SK-N-SH (cell line): Measurements from ENCODE around the gene OR8B4. TPM values are rescaled to one million over a fixed set of nuclear protein-coding genes. Genes with fewer than 3 reads are reported as not detected.
"Not testable (repeated sequence)": the region's sequence is repeated elsewhere in the genome, so short reads cannot be mapped to it uniquely, and the experiment has no call there.

ENCODE experiments used
- CTCF ChIA-PET: fragments of 300-600, 350-600 bp; formaldehyde crosslinking; extraction: SDS; loops from one replicate; lab custom pipeline; 2021; lab: Yijun Ruan, JAX
- POLR2A ChIA-PET: fragments of 350-600 bp; sonication (Branson Sonifier 250); formaldehyde crosslinking; extraction: SDS; loops from one replicate; lab custom pipeline; 2020; ENCODE audit warnings: antibody characterized with exemption, inconsistent platforms; lab: Yijun Ruan, JAX
- DNase-seq: peaks from one replicate; pipeline ENCODE4 v3.0.0; 2012
- H2AFZ ChIP-seq: fragments of 200-600 bp; sonication (generic); 2 replicates; pipeline ENCODE4 v1.8.1; 2016; ENCODE audit warnings: antibody characterized with exemption, mild to moderate bottlenecking, low read depth
- H3F3A ChIP-seq: fragments of 200-600 bp; sonication (generic); replicated peaks from 2 replicates; pipeline ENCODE3; 2016; ENCODE audit warnings: antibody characterized with exemption, mild to moderate bottlenecking; ENCODE audit not compliant: insufficient read depth
- H3K27ac ChIP-seq, 2 experiments: fragments of 200-500 bp in 1 of 2; fragments of 200-600 bp in 1 of 2; sonication (Bioruptor generic) in 1 of 2; sonication (generic), shearing (Covaris generic) in 1 of 2; 2 replicates each; pipeline versions ENCODE4 v1.5.1 to v1.6.1; 2014 to 2016; ENCODE audit warnings: low read depth in 2 of 2, inconsistent platforms in 1 of 2, low read length in 1 of 2, mild to moderate bottlenecking in 1 of 2, mixed read lengths in 1 of 2
- H3K27me3 ChIP-seq: fragments of 200-600 bp; sonication (generic), shearing (Covaris generic); 2 replicates; pipeline ENCODE4 v1.6.1; 2016; ENCODE audit warnings: mixed run types; ENCODE audit not compliant: insufficient read depth
- H3K36me3 ChIP-seq, 2 experiments: fragments of 200-500 bp in 1 of 2; fragments of 200-600 bp in 1 of 2; sonication (Bioruptor generic) in 1 of 2; sonication (generic) in 1 of 2; replicated peaks in 1 of 2; 2 replicates each; pipeline versions ENCODE3 to v1.5.1; 2014 to 2016; ENCODE audit warnings: low read length in 1 of 2, mild to moderate bottlenecking in 1 of 2; ENCODE audit not compliant: insufficient read depth in 2 of 2, control insufficient read depth in 1 of 2
- H3K4me1 ChIP-seq, 2 experiments: fragments of 200-500 bp in 1 of 2; fragments of 200-600 bp in 1 of 2; sonication (Bioruptor generic) in 1 of 2; sonication (generic), shearing (Covaris generic) in 1 of 2; 2 replicates each; pipeline versions ENCODE4 v1.5.1 to v1.6.1; 2014 to 2016; ENCODE audit warnings: low read depth in 1 of 2, low read length in 1 of 2, mixed run types in 1 of 2; ENCODE audit not compliant: insufficient read depth in 2 of 2, control insufficient read depth in 1 of 2
- H3K4me2 ChIP-seq: fragments of 200-600 bp; sonication (generic), shearing (Covaris generic); 2 replicates; pipeline ENCODE4 v1.6.1; 2017; ENCODE audit warnings: mixed run types
- H3K4me3 ChIP-seq, 2 experiments: fragments of 200-500 bp in 1 of 2; fragments of 200-600 bp in 1 of 2; sonication (Bioruptor generic) in 1 of 2; sonication (generic), shearing (Covaris generic) in 1 of 2; 2 replicates each; pipeline versions ENCODE4 v1.5.1 to v1.8.1; 2014 to 2016; ENCODE audit warnings: low read depth in 2 of 2, inconsistent platforms in 1 of 2, low read length in 1 of 2, mild to moderate bottlenecking in 1 of 2, mixed read lengths in 1 of 2, moderate library complexity in 1 of 2
- H3K79me2 ChIP-seq: fragments of 200-600 bp; sonication (generic); 2 replicates; pipeline ENCODE4 v1.8.1; 2017; ENCODE audit warnings: mild to moderate bottlenecking; ENCODE audit not compliant: insufficient read depth
- H3K9ac ChIP-seq: fragments of 200-600 bp; sonication (generic); 2 replicates; pipeline ENCODE4 v1.6.1; 2017; ENCODE audit warnings: mixed run types
- H3K9me2 ChIP-seq: fragments of 200-600 bp; sonication (generic); 2 replicates; pipeline ENCODE4 v1.6.1; 2017; ENCODE audit warnings: mixed run types
- H3K9me3 ChIP-seq: fragments of 200-600 bp; sonication (generic); 2 replicates; pipeline ENCODE4 v1.6.1; 2017; ENCODE audit warnings: mixed run types, mild to moderate bottlenecking, moderate library complexity
- H4K20me1 ChIP-seq: fragments of 200-600 bp; sonication (generic); 2 replicates; pipeline ENCODE4 v1.6.1; 2017; ENCODE audit warnings: mild to moderate bottlenecking, mixed run types; ENCODE audit not compliant: insufficient read depth
- EP300 ChIP-seq, 2 experiments: IDR thresholded peaks; 2 replicates each; pipeline versions ENCODE4 v1.4.0 to v1.6.1; 2012; ENCODE audit warnings: borderline replicate concordance in 1 of 2, low read depth in 1 of 2, low read length in 1 of 2
- EZH2phosphoT487 ChIP-seq: fragments of 200-600 bp; sonication (generic); IDR thresholded peaks from 2 replicates; pipeline ENCODE4 v1.6.1; 2017; ENCODE audit warnings: low read depth, mixed run types, mild to moderate bottlenecking, antibody characterized with exemption, moderate library complexity, borderline replicate concordance
- FOSL2 ChIP-seq: IDR thresholded peaks from 2 replicates; pipeline ENCODE4 v1.4.0; 2012; ENCODE audit warnings: low read depth, mild to moderate bottlenecking, moderate library complexity, borderline replicate concordance
- FOXM1 ChIP-seq: IDR thresholded peaks from 2 replicates; pipeline ENCODE4 v1.4.0; 2012; ENCODE audit warnings: low read depth, mild to moderate bottlenecking
- GABPA ChIP-seq: IDR thresholded peaks from 2 replicates; pipeline ENCODE4 v1.4.0; 2012; ENCODE audit warnings: low read depth, mild to moderate bottlenecking
- JUND ChIP-seq: IDR thresholded peaks from 2 replicates; pipeline ENCODE4 v1.4.0; 2012
- MEF2A ChIP-seq: IDR thresholded peaks from 2 replicates; pipeline ENCODE4 v1.4.0; 2012; ENCODE audit warnings: low read depth, borderline replicate concordance
- NFIC ChIP-seq: IDR thresholded peaks from 2 replicates; pipeline ENCODE4 v1.4.0; 2012; ENCODE audit warnings: borderline replicate concordance
- NRF1 ChIP-seq: IDR thresholded peaks from 2 replicates; pipeline ENCODE4 v1.6.1; 2012; ENCODE audit warnings: low read depth, mild to moderate bottlenecking, low read length
- RAD21 ChIP-seq: IDR thresholded peaks from 2 replicates; pipeline ENCODE4 v1.6.1; 2012; ENCODE audit warnings: mild to moderate bottlenecking, low read length
- RXRA ChIP-seq: IDR thresholded peaks from 2 replicates; pipeline ENCODE4 v1.4.0; 2012; ENCODE audit warnings: low read depth, mild to moderate bottlenecking, borderline replicate concordance
- SIN3A ChIP-seq: IDR thresholded peaks from 2 replicates; pipeline ENCODE4 v1.6.1; 2012; ENCODE audit warnings: low read depth, mild to moderate bottlenecking, low read length, moderate library complexity, borderline replicate concordance
- SMC3 ChIP-seq: IDR thresholded peaks from 2 replicates; pipeline ENCODE4 v1.6.1; 2012; ENCODE audit warnings: low read depth, low read length, improper control_type of control experiment
- TCF12 ChIP-seq: IDR thresholded peaks from 2 replicates; pipeline ENCODE4 v1.4.0; 2012
- USF1 ChIP-seq: IDR thresholded peaks from 2 replicates; pipeline ENCODE4 v1.4.0; 2012; ENCODE audit warnings: low read depth, borderline replicate concordance
- USF2 ChIP-seq: fragments of 150-350 bp; IDR thresholded peaks from 2 replicates; pipeline ENCODE4 v1.6.1; 2017; ENCODE audit warnings: antibody characterized with exemption, low read length, low read depth, borderline replicate concordance
- YY1 ChIP-seq: IDR thresholded peaks from 2 replicates; pipeline ENCODE4 v1.4.0; 2012; ENCODE audit warnings: low read depth, mild to moderate bottlenecking
- ZBTB33 ChIP-seq: IDR thresholded peaks from 2 replicates; pipeline ENCODE4 v1.4.0; 2012; ENCODE audit warnings: low read depth, borderline replicate concordance
- WGBS: methylation state at CpG from one replicate; pipeline ENCODE4 v1.1.6; 2017; ENCODE audit warnings: low lambda C conversion rate; 5-methylcytosine and 5-hydroxymethylcytosine counted together
- polyA plus RNA-seq, 3 experiments: library from polyadenylated mRNA; depleted of rRNA; stranded (reverse); fragments of >200 nt; gene quantifications; 2 replicates each; pipeline ENCODE4 v1.2.3, GENCODE V29; 2012
- TF ChIP-seq, protein P1 (sequence below): fragments of 200-600 bp; sonication (generic); IDR thresholded peaks from 2 replicates; pipeline ENCODE4 v1.6.1; 2017; ENCODE audit warnings: antibody characterized with exemption, mild to moderate bottlenecking, moderate library complexity

Gene OR8B4
- polyA plus RNA-seq, 1 of the 3 experiments (the other 2 are of a cell fraction) = not detected

GRCh38 chr11:124403186-124403585, 21.5 kb downstream of the OR8B4 start:
- H3K9me3 ChIP-seq, H4K20me1 ChIP-seq, H3K9me2 ChIP-seq, H3K9ac ChIP-seq, H3K4me3 ChIP-seq, H3K4me2 ChIP-seq, H2AFZ ChIP-seq, POLR2A ChIA-PET, DNase-seq, H3K79me2 ChIP-seq, H3F3A ChIP-seq, H3K4me1 ChIP-seq, H3K27ac ChIP-seq, H3K27me3 ChIP-seq, H3K36me3 ChIP-seq: not testable (repeated sequence)
- 77% methylated on average over 11 of the region's 27 CpGs for WGBS
- CTCF ChIA-PET = interaction anchor here (0.7 to 2.8 kb wide), 9 partner anchors 14 to 464 kb away, joined by 3 to 27 read pairs (median 9); no protein-coding TSS in a partner anchor

DNA sequence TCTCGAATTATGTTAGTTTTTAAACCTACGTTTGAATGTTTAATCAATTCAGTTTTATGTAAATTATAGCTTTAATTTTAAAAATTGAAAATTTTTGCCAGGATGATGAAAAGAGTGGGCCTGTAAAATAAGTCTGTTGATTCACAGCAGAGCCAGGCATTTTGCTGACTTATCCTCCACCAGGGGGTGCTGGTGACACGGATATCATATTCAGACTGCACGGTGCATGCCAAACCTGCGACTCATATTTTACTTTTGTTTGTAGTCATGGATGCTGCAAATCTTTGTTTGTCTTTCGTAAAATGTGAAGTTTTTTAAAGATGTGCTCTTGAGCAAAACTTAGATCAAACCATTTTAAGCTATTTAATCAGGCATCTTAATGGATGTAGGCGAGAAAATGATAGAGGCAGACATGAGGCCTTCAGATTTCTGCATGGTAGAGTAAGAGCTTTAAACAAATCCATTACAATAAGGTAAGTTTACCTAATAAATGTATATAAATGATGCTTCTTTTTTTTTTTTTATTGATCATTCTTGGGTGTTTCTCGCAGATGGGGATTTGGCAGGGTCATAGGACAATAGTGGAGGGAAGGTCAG, 22.2 kb downstream of the OR8B4 start:
- H3K4me3 ChIP-seq = no peak overlapping the region
- no peaks in the 10 kb centered on the region for H3K36me3 ChIP-seq
- 19% methylated on average over 8 of the region's 8 CpGs for WGBS
- H3F3A ChIP-seq = no peaks in the 10 kb centered on the region
- no peak overlapping the region for H3K9ac ChIP-seq
- H4K20me1 ChIP-seq = no peaks in the 10 kb centered on the region
- H3K4me2 ChIP-seq = no peak overlapping the region
- ChIA-PET CTCF (interaction anchor here (0.6 to 2.8 kb wide), 31 partner anchors 15 to 1736 kb away, joined by 3 to 27 read pairs (median 4); partner anchors contain the start of gene MSANTD2), POLR2A (no interaction called here)
- H3K9me3 ChIP-seq = no peaks in the 10 kb centered on the region
- H3K27ac ChIP-seq = no peak overlapping the region
- H3K79me2 ChIP-seq = no peaks in the 10 kb centered on the region
- DNase-seq = peak; percentile 64
- H3K4me1 ChIP-seq = no peaks in the 10 kb centered on the region; a peak in 1 of 4 replicates
- peaks cover 5% of the 10 kb centered on the region; the same call in 1 of the 2 replicates for H3K27me3 ChIP-seq
- H3K9me2 ChIP-seq = no peaks in the 10 kb centered on the region
- no peak overlapping the region for H2AFZ ChIP-seq
- TF ChIP-seq NRF1 = no peak
- TF ChIP-seq, protein P1, sequence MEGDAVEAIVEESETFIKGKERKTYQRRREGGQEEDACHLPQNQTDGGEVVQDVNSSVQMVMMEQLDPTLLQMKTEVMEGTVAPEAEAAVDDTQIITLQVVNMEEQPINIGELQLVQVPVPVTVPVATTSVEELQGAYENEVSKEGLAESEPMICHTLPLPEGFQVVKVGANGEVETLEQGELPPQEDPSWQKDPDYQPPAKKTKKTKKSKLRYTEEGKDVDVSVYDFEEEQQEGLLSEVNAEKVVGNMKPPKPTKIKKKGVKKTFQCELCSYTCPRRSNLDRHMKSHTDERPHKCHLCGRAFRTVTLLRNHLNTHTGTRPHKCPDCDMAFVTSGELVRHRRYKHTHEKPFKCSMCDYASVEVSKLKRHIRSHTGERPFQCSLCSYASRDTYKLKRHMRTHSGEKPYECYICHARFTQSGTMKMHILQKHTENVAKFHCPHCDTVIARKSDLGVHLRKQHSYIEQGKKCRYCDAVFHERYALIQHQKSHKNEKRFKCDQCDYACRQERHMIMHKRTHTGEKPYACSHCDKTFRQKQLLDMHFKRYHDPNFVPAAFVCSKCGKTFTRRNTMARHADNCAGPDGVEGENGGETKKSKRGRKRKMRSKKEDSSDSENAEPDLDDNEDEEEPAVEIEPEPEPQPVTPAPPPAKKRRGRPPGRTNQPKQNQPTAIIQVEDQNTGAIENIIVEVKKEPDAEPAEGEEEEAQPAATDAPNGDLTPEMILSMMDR = peak; percentile 84
- TF ChIP-seq SIN3A = no peak
- no peak for TF ChIP-seq EZH2phosphoT487
- no peak for TF ChIP-seq EP300 (IDR thresholded peaks at IDR 0.05; ENCODE audit: borderline replicate concordance in 1 of 2, low read depth in 1 of 2, low read length in 1 of 2)
- no peak for TF ChIP-seq USF1
- TF ChIP-seq RAD21 = peak; percentile 78
- TF ChIP-seq RXRA = no peak
- TF ChIP-seq JUND = no peak
- TF ChIP-seq MEF2A = no peak
- no peak for TF ChIP-seq ZBTB33
- TF ChIP-seq NFIC = no peak
- peak; percentile 33; the same call in 1 of the 2 replicates for TF ChIP-seq FOSL2
- TF ChIP-seq SMC3 = peak; percentile 50
- no peak for TF ChIP-seq FOXM1
- TF ChIP-seq GABPA = no peak
- no peak for TF ChIP-seq YY1
- TF ChIP-seq USF2 = no peak
- no peak for TF ChIP-seq TCF12
